ENCODE data around the gene CLIP2.
A peak's percentile ranks its signal among the peaks of the same experiment; 100 is the strongest.
"Not testable (repeated sequence)": the region's sequence is repeated elsewhere in the genome, so short reads cannot be mapped to it uniquely, and the experiment has no call there.

Gene CLIP2

DNA sequence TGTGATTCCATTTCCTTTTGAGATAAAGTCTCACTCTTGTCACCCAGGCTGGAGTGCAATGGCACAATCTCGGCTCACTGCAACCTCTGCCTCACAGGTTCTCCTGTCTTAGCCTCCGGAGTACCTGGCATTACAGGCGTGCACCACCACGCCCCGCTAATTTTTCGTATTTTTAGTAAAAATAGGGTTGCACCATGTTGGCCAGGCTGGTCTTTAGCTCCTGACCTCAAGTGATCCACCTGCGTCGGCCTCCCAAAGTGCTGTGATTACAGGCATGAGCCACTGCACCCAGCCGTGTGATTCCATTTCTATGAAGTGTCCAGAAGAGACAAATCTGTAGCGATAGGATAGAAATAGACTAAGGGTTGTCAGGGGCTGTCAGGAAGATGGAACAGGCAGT is 60.4 kb downstream of the CLIP2 start:
- TF ChIP-seq, protein P1, sequence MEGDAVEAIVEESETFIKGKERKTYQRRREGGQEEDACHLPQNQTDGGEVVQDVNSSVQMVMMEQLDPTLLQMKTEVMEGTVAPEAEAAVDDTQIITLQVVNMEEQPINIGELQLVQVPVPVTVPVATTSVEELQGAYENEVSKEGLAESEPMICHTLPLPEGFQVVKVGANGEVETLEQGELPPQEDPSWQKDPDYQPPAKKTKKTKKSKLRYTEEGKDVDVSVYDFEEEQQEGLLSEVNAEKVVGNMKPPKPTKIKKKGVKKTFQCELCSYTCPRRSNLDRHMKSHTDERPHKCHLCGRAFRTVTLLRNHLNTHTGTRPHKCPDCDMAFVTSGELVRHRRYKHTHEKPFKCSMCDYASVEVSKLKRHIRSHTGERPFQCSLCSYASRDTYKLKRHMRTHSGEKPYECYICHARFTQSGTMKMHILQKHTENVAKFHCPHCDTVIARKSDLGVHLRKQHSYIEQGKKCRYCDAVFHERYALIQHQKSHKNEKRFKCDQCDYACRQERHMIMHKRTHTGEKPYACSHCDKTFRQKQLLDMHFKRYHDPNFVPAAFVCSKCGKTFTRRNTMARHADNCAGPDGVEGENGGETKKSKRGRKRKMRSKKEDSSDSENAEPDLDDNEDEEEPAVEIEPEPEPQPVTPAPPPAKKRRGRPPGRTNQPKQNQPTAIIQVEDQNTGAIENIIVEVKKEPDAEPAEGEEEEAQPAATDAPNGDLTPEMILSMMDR (IDR thresholded peaks at IDR 0.05; ENCODE audit: insufficient read depth, low read depth, low read length, missing control alignments), result no peak
- no peak for DNase-seq (ENCODE audit: low read depth)
- H3K4me3 ChIP-seq (ENCODE audit: low read length), result no peak overlapping the region

- TF ChIP-seq, protein P1 (IDR thresholded peaks at IDR 0.05; ENCODE audit: insufficient read depth, low read depth, low read length, missing control alignments), result no peak
- H3K4me3 ChIP-seq (ENCODE audit: low read length), result no peak overlapping the region
- no peak for DNase-seq (ENCODE audit: low read depth)
Observed at GRCh38 chr7:74350751-74351150, 61.5 kb downstream of the CLIP2 start.

DNA sequence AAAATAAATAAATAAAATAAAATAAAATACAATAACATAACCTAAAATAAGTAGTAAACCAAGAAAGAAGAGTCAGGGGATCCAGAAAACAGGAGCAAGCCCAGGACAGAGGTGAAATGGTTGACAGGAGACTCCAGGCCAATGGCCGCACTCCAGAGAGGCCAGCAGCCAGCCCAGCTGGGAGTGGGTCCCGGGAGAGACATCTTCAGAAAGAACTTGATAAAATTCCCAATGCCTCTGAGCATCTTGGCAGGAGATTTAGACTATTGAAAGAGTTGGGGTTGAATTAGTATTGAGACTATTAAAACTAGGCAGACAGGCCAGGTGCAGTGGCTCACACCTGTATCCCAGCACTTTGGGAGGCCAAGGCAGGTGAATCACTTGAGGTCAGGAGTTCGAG is 62.6 kb downstream of the CLIP2 start:
- TF ChIP-seq, protein P1 (IDR thresholded peaks at IDR 0.05; ENCODE audit: insufficient read depth, low read depth, low read length, missing control alignments), result no peak
- H3K4me3 ChIP-seq (ENCODE audit: low read length), result no peak overlapping the region
- DNase-seq (ENCODE audit: low read depth), result no peak

GRCh38 chr7:74352551-74353138 is 63.4 kb downstream of the CLIP2 start:
- H3K4me3 ChIP-seq (ENCODE audit: low read length); DNase-seq (ENCODE audit: low read depth): not testable (repeated sequence)

DNA sequence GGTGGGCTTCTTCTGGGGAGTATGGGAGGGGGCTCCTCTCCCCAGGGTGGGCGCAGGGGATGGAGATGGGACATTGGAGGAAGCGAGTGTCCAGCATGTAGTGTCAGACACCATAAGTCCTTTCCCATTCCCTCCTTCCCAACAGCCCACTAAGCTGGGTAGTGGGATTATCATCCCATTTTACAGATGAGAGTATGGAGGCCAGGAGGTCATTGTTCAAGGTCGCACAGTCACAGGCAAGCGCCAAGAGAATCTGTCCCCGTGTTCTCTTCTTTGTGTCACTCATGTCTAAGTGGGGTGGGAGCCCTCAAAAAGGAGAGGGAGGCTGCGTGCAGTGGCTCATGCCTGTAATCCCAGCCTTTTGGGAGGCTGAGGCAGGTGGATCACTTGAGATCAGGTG is 64.8 kb downstream of the CLIP2 start:
- no peak for DNase-seq (ENCODE audit: low read depth)
- TF ChIP-seq, protein P1 (IDR thresholded peaks at IDR 0.05; ENCODE audit: insufficient read depth, low read depth, low read length, missing control alignments), result no peak
- H3K4me3 ChIP-seq (ENCODE audit: low read length), result no peak overlapping the region

DNA sequence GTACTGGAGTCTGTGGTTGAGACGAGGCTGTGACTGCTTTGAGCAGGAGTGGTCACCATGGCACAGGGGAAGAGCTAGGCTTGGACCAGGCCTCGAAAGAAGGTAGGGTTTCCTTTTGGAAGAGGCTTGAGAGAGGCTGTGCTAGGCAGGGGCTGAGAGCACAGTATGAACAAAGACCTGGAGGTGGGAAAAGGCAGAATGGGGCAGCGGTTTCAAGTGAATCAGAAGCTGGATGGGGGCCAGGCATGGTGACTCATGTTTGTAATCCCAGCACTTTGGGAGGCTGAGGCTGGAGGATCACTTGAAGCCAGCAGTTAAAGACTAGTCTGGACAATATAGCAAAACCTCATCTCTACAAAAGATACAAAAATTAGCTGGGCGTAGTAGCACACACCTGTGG is 65.9 kb downstream of the CLIP2 start:
- no peak overlapping the region for H3K4me3 ChIP-seq (ENCODE audit: low read length)
- TF ChIP-seq, protein P1 (IDR thresholded peaks at IDR 0.05; ENCODE audit: insufficient read depth, low read depth, low read length, missing control alignments), result no peak
- DNase-seq (ENCODE audit: low read depth), result peak; percentile 86

DNA sequence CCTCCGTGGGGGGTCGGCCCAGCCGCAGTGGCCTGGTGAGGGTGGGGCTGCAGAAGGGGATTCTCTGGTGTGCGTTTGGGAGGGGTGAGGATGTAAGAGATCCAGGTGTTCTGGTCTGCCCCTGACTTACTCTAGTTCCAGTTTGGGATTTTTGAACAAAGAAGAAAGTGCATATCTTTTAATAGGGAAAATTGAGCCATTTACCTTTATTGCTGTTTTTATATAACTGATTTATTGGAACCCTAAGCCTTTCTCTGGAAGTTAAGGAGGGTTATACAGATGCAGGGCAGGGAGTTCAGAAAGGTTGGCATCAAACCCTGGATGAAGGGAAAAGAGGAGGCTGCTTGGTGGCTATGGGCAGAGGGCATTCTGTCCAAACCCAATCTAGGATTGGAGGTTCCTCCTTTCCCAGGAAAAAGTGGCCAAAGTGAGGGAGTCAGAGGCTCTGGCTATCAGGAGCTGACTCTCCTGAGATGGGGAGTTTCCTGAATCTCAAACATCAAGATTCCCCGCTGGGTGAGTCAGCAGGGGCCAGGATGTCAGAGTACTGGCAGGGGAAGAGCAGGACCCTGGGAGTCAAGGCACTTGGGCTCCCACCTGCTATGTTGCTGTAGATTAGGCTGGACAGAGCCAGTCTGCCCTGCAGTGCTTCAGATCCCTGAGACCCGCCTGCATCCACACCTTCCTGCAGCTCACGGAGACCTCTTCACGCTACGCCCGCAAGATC is 67.5 kb downstream of the CLIP2 start:
- H3K4me3 ChIP-seq (ENCODE audit: low read length), result no peak overlapping the region
- TF ChIP-seq, protein P1 (IDR thresholded peaks at IDR 0.05; ENCODE audit: insufficient read depth, low read depth, low read length, missing control alignments), result no peak
- no peak for DNase-seq (ENCODE audit: low read depth)

All from epithelial cell of esophagus (primary cell).